ENCODE results near the gene MARCHF7.

GRCh38 chr2:159714247-159714930 lies 2.1 kb downstream of the MARCHF7 start:
- TF ChIP-seq CTCF (IDR thresholded peaks at IDR 0.05) (no peak), POLR2A (IDR thresholded peaks at IDR 0.05) (no peak)
